A549 treated with RU486 at 1 μM for 4 hours (cell line): ENCODE measurements around the gene PPP2CA. TPM values are rescaled to one million over a fixed set of nuclear protein-coding genes. Genes with fewer than 3 reads are reported as not detected.

ENCODE experiments used
- total RNA-seq: library from RNA; stranded (reverse); fragments of 200-300 nt; extraction: Qiagen RNA extraction; gene quantifications from 5 replicates; pipeline ENCODE4 v1.2.3, GENCODE V29; 2022; ENCODE audit warnings: low read depth

PPP2CA gene
- total RNA-seq: 224 to 299 TPM (median 269 TPM) in 5 replicates

GRCh38 chr5:134225780-134226440 is at the start of gene PPP2CA:
Gene PPP2CA, minus strand, starts transcription at chr5:134226073. Its CDS starts 212 bp downstream, at chr5:134225861.

DNA sequence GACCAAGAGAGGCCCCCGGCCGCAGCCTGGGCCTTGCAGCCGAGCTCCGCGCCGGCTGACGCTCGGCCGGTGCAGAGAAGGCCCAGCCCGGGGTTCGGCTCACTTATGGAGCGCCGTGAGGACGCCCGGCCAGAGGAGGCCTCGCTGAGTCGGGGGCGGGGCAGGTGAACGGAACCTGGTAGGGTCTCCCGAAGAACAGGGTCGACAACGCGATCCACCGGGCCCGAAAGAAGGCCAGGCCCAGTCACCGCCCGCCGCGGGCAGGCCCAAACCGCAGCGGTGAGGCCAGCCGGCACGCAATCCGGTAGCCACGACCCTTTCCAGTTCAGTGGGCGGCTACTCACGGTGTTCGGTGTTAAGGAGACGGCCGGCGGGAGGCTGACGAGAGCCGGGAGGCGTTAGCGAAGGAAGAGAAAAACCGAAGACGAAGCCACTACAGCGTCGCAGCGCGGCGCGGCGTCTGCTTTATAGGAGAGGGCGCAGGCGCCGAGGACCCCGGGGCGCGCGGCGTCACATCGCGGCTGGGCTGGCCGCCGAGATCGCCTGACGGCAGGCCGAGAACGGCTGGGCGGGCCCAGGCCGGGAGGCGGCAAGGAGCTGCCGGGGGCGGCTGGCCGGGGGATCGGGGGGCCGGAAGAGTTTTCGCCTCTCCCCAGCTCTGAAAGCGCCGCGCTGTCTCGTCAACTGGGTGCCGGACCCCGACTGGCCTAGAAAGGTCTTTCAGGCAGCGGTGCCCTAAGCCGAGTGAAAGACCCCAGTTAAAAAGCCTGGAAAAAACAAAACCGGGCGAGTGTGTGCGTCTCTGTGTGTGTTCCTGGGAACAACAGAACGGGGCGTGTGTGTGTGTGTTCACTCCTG is 49.1 kb downstream of the PPP2CA start, which contains the start of gene SKP1:
TSS of gene SKP1 (minus strand) at position 440 of the 858 bp plus-strand sequence. CDS start 2,928 bp downstream, outside the sequence.

Other genes starting within 250 kb of the PPP2CA start
- gene VDAC1, start 221.1 kb downstream of the PPP2CA start, total RNA-seq: 392 to 425 TPM (median 409 TPM) in 5 replicates
- gene TCF7, start 111.4 kb downstream of the PPP2CA start, total RNA-seq: 15.4 to 18.9 TPM (median 16.9 TPM) in 5 replicates
- 573 to 822 TPM (median 615 TPM) in 5 replicates for gene SKP1, start 49.1 kb downstream of the PPP2CA start, total RNA-seq
- gene CDKL3, start 141.1 kb upstream of the PPP2CA start, total RNA-seq: 0.63 to 2.1 TPM (median 1.1 TPM) in 5 replicates
- gene UBE2B, start 145.5 kb upstream of the PPP2CA start, total RNA-seq: 47.9 to 71.0 TPM (median 69.7 TPM) in 5 replicates
- gene CDKN2AIPNL, start 185.8 kb upstream of the PPP2CA start, total RNA-seq: 36.9 to 47.1 TPM (median 42.6 TPM) in 5 replicates